Bronchial epithelial cell (primary cell): ENCODE data around the gene PXYLP1. TPM values are rescaled to one million over a fixed set of nuclear protein-coding genes. Genes with fewer than 3 reads are reported as not detected.

ENCODE experiments used
- DNase-seq: peaks from one replicate; pipeline ENCODE4 v3.0.0-alpha.2; 2010; ENCODE audit warnings: low read depth
- FAIRE-seq: peaks from 2 replicates; lab custom pipeline; 2011; peaks lifted over from hg19 to GRCh38; lab: Jason Lieb, UNC
- H3K27me3 ChIP-seq: 2 replicates; pipeline ENCODE4 v1.5.1; 2011; ENCODE audit warnings: low read length; ENCODE audit not compliant: control insufficient read depth, insufficient read depth
- H3K36me3 ChIP-seq: 2 replicates; pipeline ENCODE4 v1.5.1; 2011; ENCODE audit warnings: low read length; ENCODE audit not compliant: control insufficient read depth, insufficient read depth
- H3K4me3 ChIP-seq: 2 replicates; pipeline ENCODE4 v1.5.1; 2011; ENCODE audit warnings: mild to moderate bottlenecking, low read depth, low read length, control low read depth
- CTCF ChIP-seq: IDR thresholded peaks from 2 replicates; pipeline ENCODE4 v1.5.1; 2011; ENCODE audit warnings: mild to moderate bottlenecking, moderate library complexity, low read length, control low read depth, inconsistent platforms; ENCODE audit not compliant: insufficient read depth, severe bottlenecking
- total RNA-seq: library from RNA; depleted of rRNA; stranded (reverse); fragments of >200 nt; gene quantifications from 2 replicates; pipeline ENCODE4 v1.2.1, GENCODE V29; 2014

The PXYLP1 gene
- total RNA-seq, 1 donor from 2014 or later = 9.0 TPM

GRCh38 chr3:141323936-141324704 is 92.5 kb downstream of the PXYLP1 start:
- no peak for DNase-seq
- FAIRE-seq = no peak

GRCh38 chr3:141326123-141326522 is 94.5 kb downstream of the PXYLP1 start:
- no peaks in the 10 kb centered on the region for H3K27me3 ChIP-seq
- no peak for TF ChIP-seq CTCF
- no peak overlapping the region for H3K4me3 ChIP-seq
- DNase-seq (no peak), FAIRE-seq (no peak)
- no peaks in the 10 kb centered on the region for H3K36me3 ChIP-seq

More at GRCh38 chr3:141323936-141324704, 92.5 kb downstream of the PXYLP1 start:
- Histone ChIP-seq H3K36me3 (no peaks in the 10 kb centered on the region), H3K4me3 (no peak overlapping the region), H3K27me3 (no peaks in the 10 kb centered on the region)
- TF ChIP-seq CTCF = no peak

- Histone ChIP-seq H3K4me3 (no peak overlapping the region), H3K27me3 (no peaks in the 10 kb centered on the region), H3K36me3 (no peaks in the 10 kb centered on the region)
- FAIRE-seq (no peak), DNase-seq (no peak)
- TF ChIP-seq CTCF = no peak
Observed at GRCh38 chr3:141326626-141327025, 95.0 kb downstream of the PXYLP1 start.

GRCh38 chr3:141328286-141329166 is 96.9 kb downstream of the PXYLP1 start:
- no peak overlapping the region for H3K4me3 ChIP-seq
- no peaks in the 10 kb centered on the region for H3K27me3 ChIP-seq
- DNase-seq = no peak
- TF ChIP-seq CTCF = no peak
- no peak for FAIRE-seq
- H3K36me3 ChIP-seq = no peaks in the 10 kb centered on the region

GRCh38 chr3:141330235-141330634 is 98.6 kb downstream of the PXYLP1 start:
- no peak for TF ChIP-seq CTCF
- no peak for FAIRE-seq

More at GRCh38 chr3:141330235-141330634, 98.6 kb downstream of the PXYLP1 start:
- H3K4me3 ChIP-seq = no peak overlapping the region
- no peaks in the 10 kb centered on the region for H3K27me3 ChIP-seq
- no peak for DNase-seq
- H3K36me3 ChIP-seq = no peaks in the 10 kb centered on the region
